WTC11 (cell line): Measurements from ENCODE around the gene ORM1. TPM values are rescaled to one million over a fixed set of nuclear protein-coding genes. Genes with fewer than 3 reads are reported as not detected.

Source experiments
- ATAC-seq: fragments of 200-7000 bp; cut with Tn5 transposase; 2 replicates; pipeline ENCODE4 v1.10.0; 2021; ENCODE audit warnings: mild to moderate bottlenecking, moderate library complexity
- CTCF ChIA-PET: fragments of 300-600 bp; sonication (Branson Sonifier 250); formaldehyde crosslinking; loops from one replicate; lab custom pipeline; 2021; ENCODE audit warnings: antibody characterized with exemption; lab: Charles Lee
- POLR2A ChIA-PET: fragments of 350-600 bp; sonication (Branson Sonifier 250); formaldehyde crosslinking; loops from one replicate; lab custom pipeline; 2021; ENCODE audit warnings: antibody characterized with exemption; lab: Charles Lee
- DNase-seq: peaks from one replicate; pipeline ENCODE4 v3.0.0; 2021; ENCODE audit warnings: low spot score
- H3K27ac Mint-ChIP-seq: 2 replicates; pipeline ENCODE4 v1.8.0; 2021; ENCODE audit warnings: mixed read lengths
- H3K27me3 Mint-ChIP-seq: 2 replicates; pipeline ENCODE4 v1.8.0; 2021; ENCODE audit warnings: low read depth, mild to moderate bottlenecking, moderate library complexity, mixed read lengths
- H3K36me3 Mint-ChIP-seq: 2 replicates; pipeline ENCODE4 v1.8.0; 2021; ENCODE audit warnings: mixed read lengths
- H3K4me1 Mint-ChIP-seq: 2 replicates; pipeline ENCODE4 v1.8.0; 2022; ENCODE audit warnings: mixed read lengths
- H3K4me3 Mint-ChIP-seq: 2 replicates; pipeline ENCODE4 v1.8.0; 2021; ENCODE audit warnings: mild to moderate bottlenecking, moderate library complexity, mixed read lengths
- H3K9me3 Mint-ChIP-seq: 2 replicates; pipeline ENCODE4 v1.8.0; 2021; ENCODE audit warnings: mixed read lengths
- CBFB ChIP-seq: sonication (generic); formaldehyde crosslinking; IDR thresholded peaks from 2 replicates; pipeline ENCODE4 v1.8.1; 2022; ENCODE audit warnings: mild to moderate bottlenecking, low read depth, missing genetic modification reagents
- CREB1 ChIP-seq: sonication (generic); formaldehyde crosslinking; IDR thresholded peaks from 2 replicates; pipeline ENCODE4 v1.8.0; 2023; ENCODE audit warnings: mild to moderate bottlenecking, missing genetic modification reagents
- GRHL2 ChIP-seq: fragments of 250-450 bp; sonication (Bioruptor Pico); IDR thresholded peaks from 2 replicates; pipeline ENCODE4 v1.8.0; 2022; ENCODE audit warnings: mild to moderate bottlenecking, moderate library complexity; ENCODE audit not compliant: insufficient replicate concordance, severe bottlenecking
- HMGA2 ChIP-seq: fragments of 250-450 bp; sonication (Bioruptor Pico); IDR thresholded peaks from 2 replicates; pipeline ENCODE4 v1.4.0; 2021; ENCODE audit warnings: mild to moderate bottlenecking, moderate library complexity
- JUN ChIP-seq: sonication (generic); formaldehyde crosslinking; IDR thresholded peaks from 2 replicates; pipeline ENCODE4 v1.8.0; 2023; ENCODE audit warnings: mild to moderate bottlenecking, missing genetic modification reagents
- KAT7 ChIP-seq: sonication (generic); formaldehyde crosslinking; IDR thresholded peaks from 2 replicates; pipeline ENCODE4 v1.8.1; 2023; ENCODE audit warnings: missing genetic modification reagents, mild to moderate bottlenecking, borderline replicate concordance
- NFYB ChIP-seq: sonication (generic); formaldehyde crosslinking; conservative IDR thresholded peaks from 2 replicates; pipeline ENCODE4 v1.8.0; 2022; ENCODE audit warnings: low read depth, missing genetic modification reagents
- NR3C1 ChIP-seq: sonication (generic); formaldehyde crosslinking; conservative IDR thresholded peaks from 2 replicates; pipeline ENCODE4 v1.8.1; 2023; ENCODE audit warnings: low read depth, mild to moderate bottlenecking, missing genetic modification reagents
- PRRX2 ChIP-seq: fragments of 250-450 bp; sonication (Bioruptor Pico); IDR thresholded peaks from 2 replicates; pipeline ENCODE4 v1.8.0; 2021; ENCODE audit warnings: mild to moderate bottlenecking
- TEAD4 ChIP-seq: sonication (generic); formaldehyde crosslinking; IDR thresholded peaks from 2 replicates; pipeline ENCODE4 v1.8.0; 2022; ENCODE audit warnings: mild to moderate bottlenecking, missing genetic modification reagents
- ZBTB21 ChIP-seq: sonication (generic); formaldehyde crosslinking; IDR thresholded peaks from 2 replicates; pipeline ENCODE4 v1.8.1; 2023; ENCODE audit warnings: mild to moderate bottlenecking, missing genetic modification reagents, borderline replicate concordance
- ZNF232 ChIP-seq: sonication (generic); formaldehyde crosslinking; IDR thresholded peaks from 2 replicates; pipeline ENCODE4 v1.8.0; 2022; ENCODE audit warnings: mild to moderate bottlenecking, missing genetic modification reagents
- ZNF317 ChIP-seq: sonication (generic); formaldehyde crosslinking; IDR thresholded peaks from 2 replicates; pipeline ENCODE4 v1.8.1; 2023; ENCODE audit warnings: low read depth, mild to moderate bottlenecking, moderate library complexity, missing genetic modification reagents, borderline replicate concordance
- ZNF396 ChIP-seq: fragments of 250-450 bp; sonication (Bioruptor Pico); IDR thresholded peaks from 2 replicates; pipeline ENCODE4 v1.8.0; 2021; ENCODE audit warnings: mild to moderate bottlenecking, moderate library complexity, borderline replicate concordance
- ZNF423 ChIP-seq: fragments of 250-450 bp; sonication (Bioruptor Pico); IDR thresholded peaks from 2 replicates; pipeline ENCODE4 v2.1.2; 2022; ENCODE audit warnings: mild to moderate bottlenecking, moderate library complexity
- total RNA-seq: library from RNA; stranded (reverse); gene quantifications from 3 replicates; pipeline ENCODE4 v1.2.3, GENCODE V29; 2021
- TF ChIP-seq, protein P1 (sequence below): sonication (generic); formaldehyde crosslinking; IDR thresholded peaks from 2 replicates; pipeline ENCODE4 v1.8.1; 2022; ENCODE audit warnings: mild to moderate bottlenecking, moderate library complexity, missing genetic modification reagents
- TF ChIP-seq, protein P2 (sequence below): sonication (generic); formaldehyde crosslinking; IDR thresholded peaks from 2 replicates; pipeline ENCODE4 v1.8.1; 2022; ENCODE audit warnings: low read depth, mild to moderate bottlenecking, moderate library complexity, missing genetic modification reagents, borderline replicate concordance
- TF ChIP-seq, protein P3 (sequence below): sonication (generic); formaldehyde crosslinking; IDR thresholded peaks from 2 replicates; pipeline ENCODE4 v1.8.1; 2023; ENCODE audit warnings: mild to moderate bottlenecking, missing genetic modification reagents
- TF ChIP-seq, protein P4 (sequence below): sonication (generic); formaldehyde crosslinking; conservative IDR thresholded peaks from 2 replicates; pipeline ENCODE4 v1.8.1; 2023; ENCODE audit warnings: mild to moderate bottlenecking, low read depth, missing genetic modification reagents, moderate library complexity
- TF ChIP-seq, protein P5 (sequence below): sonication (generic); formaldehyde crosslinking; IDR thresholded peaks from 2 replicates; pipeline ENCODE4 v1.8.1; 2022; ENCODE audit warnings: low read depth, missing genetic modification reagents, borderline replicate concordance
- TF ChIP-seq, protein P6 (sequence below): sonication (generic); formaldehyde crosslinking; IDR thresholded peaks from 2 replicates; pipeline ENCODE4 v1.8.1; 2022; ENCODE audit warnings: missing genetic modification reagents, borderline replicate concordance
- TF ChIP-seq, protein P7 (sequence below): sonication (generic); formaldehyde crosslinking; IDR thresholded peaks from 2 replicates; pipeline ENCODE4 v1.8.1; 2023; ENCODE audit warnings: mild to moderate bottlenecking, missing genetic modification reagents, moderate library complexity
- TF ChIP-seq, protein P8 (sequence below): sonication (generic); formaldehyde crosslinking; IDR thresholded peaks from 2 replicates; pipeline ENCODE4 v1.8.1; 2023; ENCODE audit warnings: mild to moderate bottlenecking, moderate library complexity, missing genetic modification reagents

Gene ORM1
- total RNA-seq, 1 experiment from 2014 or later = 3.9 TPM

DNA sequence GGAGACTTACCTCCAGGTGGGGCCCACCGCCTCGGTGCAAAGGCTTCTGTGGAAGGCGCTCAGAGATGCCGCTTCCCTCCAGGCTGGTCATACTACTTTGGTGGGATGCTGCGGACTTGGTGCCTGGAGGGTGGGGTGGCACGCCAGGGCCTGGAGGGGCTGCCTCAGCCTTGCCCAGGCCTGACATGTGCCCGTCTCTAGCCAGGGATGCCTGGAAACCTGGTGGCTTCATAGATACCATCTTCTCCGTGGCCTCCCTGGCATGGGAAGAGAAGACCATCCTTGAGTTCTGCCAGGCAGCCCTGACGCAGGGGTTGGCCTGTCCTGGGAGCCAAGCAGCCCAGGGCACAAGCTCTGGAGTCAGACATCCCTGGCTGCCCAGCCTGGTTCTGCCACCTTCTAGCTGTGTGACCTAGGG, 35.0 kb downstream of the ORM1 start:
- TF ChIP-seq, protein P1, sequence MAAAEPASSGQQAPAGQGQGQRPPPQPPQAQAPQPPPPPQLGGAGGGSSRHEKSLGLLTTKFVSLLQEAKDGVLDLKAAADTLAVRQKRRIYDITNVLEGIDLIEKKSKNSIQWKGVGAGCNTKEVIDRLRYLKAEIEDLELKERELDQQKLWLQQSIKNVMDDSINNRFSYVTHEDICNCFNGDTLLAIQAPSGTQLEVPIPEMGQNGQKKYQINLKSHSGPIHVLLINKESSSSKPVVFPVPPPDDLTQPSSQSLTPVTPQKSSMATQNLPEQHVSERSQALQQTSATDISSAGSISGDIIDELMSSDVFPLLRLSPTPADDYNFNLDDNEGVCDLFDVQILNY = no peak
- TF ChIP-seq, protein P2, sequence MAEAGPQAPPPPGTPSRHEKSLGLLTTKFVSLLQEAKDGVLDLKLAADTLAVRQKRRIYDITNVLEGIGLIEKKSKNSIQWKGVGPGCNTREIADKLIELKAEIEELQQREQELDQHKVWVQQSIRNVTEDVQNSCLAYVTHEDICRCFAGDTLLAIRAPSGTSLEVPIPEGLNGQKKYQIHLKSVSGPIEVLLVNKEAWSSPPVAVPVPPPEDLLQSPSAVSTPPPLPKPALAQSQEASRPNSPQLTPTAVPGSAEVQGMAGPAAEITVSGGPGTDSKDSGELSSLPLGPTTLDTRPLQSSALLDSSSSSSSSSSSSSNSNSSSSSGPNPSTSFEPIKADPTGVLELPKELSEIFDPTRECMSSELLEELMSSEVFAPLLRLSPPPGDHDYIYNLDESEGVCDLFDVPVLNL (CRISPR knock-in tag) = no peak
- no peak for TF ChIP-seq ZNF396
- no peak for TF ChIP-seq ZNF317 (CRISPR knock-in tag)
- no peak for TF ChIP-seq ZBTB21 (CRISPR knock-in tag)
- TF ChIP-seq JUN (CRISPR knock-in tag) = no peak
- TF ChIP-seq, protein P3, sequence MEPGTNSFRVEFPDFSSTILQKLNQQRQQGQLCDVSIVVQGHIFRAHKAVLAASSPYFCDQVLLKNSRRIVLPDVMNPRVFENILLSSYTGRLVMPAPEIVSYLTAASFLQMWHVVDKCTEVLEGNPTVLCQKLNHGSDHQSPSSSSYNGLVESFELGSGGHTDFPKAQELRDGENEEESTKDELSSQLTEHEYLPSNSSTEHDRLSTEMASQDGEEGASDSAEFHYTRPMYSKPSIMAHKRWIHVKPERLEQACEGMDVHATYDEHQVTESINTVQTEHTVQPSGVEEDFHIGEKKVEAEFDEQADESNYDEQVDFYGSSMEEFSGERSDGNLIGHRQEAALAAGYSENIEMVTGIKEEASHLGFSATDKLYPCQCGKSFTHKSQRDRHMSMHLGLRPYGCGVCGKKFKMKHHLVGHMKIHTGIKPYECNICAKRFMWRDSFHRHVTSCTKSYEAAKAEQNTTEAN = no peak
- TF ChIP-seq CREB1 = no peak
- TF ChIP-seq, protein P4, sequence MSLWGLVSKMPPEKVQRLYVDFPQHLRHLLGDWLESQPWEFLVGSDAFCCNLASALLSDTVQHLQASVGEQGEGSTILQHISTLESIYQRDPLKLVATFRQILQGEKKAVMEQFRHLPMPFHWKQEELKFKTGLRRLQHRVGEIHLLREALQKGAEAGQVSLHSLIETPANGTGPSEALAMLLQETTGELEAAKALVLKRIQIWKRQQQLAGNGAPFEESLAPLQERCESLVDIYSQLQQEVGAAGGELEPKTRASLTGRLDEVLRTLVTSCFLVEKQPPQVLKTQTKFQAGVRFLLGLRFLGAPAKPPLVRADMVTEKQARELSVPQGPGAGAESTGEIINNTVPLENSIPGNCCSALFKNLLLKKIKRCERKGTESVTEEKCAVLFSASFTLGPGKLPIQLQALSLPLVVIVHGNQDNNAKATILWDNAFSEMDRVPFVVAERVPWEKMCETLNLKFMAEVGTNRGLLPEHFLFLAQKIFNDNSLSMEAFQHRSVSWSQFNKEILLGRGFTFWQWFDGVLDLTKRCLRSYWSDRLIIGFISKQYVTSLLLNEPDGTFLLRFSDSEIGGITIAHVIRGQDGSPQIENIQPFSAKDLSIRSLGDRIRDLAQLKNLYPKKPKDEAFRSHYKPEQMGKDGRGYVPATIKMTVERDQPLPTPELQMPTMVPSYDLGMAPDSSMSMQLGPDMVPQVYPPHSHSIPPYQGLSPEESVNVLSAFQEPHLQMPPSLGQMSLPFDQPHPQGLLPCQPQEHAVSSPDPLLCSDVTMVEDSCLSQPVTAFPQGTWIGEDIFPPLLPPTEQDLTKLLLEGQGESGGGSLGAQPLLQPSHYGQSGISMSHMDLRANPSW (CRISPR knock-in tag) = no peak
- TF ChIP-seq HMGA2 = no peak
- TF ChIP-seq GRHL2 (CRISPR knock-in tag) = no peak
- no peak for TF ChIP-seq PRRX2 (CRISPR knock-in tag)
- TF ChIP-seq, protein P5, sequence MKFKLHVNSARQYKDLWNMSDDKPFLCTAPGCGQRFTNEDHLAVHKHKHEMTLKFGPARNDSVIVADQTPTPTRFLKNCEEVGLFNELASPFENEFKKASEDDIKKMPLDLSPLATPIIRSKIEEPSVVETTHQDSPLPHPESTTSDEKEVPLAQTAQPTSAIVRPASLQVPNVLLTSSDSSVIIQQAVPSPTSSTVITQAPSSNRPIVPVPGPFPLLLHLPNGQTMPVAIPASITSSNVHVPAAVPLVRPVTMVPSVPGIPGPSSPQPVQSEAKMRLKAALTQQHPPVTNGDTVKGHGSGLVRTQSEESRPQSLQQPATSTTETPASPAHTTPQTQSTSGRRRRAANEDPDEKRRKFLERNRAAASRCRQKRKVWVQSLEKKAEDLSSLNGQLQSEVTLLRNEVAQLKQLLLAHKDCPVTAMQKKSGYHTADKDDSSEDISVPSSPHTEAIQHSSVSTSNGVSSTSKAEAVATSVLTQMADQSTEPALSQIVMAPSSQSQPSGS (CRISPR knock-in tag) = no peak
- no peak for TF ChIP-seq KAT7
- no peak for TF ChIP-seq CBFB
- TF ChIP-seq, protein P6, sequence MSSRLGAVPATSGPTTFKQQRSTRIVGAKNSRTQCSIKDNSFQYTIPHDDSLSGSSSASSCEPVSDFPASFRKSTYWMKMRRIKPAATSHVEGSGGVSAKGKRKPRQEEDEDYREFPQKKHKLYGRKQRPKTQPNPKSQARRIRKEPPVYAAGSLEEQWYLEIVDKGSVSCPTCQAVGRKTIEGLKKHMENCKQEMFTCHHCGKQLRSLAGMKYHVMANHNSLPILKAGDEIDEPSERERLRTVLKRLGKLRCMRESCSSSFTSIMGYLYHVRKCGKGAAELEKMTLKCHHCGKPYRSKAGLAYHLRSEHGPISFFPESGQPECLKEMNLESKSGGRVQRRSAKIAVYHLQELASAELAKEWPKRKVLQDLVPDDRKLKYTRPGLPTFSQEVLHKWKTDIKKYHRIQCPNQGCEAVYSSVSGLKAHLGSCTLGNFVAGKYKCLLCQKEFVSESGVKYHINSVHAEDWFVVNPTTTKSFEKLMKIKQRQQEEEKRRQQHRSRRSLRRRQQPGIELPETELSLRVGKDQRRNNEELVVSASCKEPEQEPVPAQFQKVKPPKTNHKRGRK (CRISPR knock-in tag) = no peak
- TF ChIP-seq NR3C1 = no peak
- no peaks in the 10 kb centered on the region for H3K27me3 Mint-ChIP-seq
- DNase-seq (no peak), ATAC-seq (no peak)
- H3K27ac Mint-ChIP-seq = no peak overlapping the region
- H3K36me3 Mint-ChIP-seq = peaks cover 46% of the 10 kb centered on the region
- no peaks in the 10 kb centered on the region for H3K4me1 Mint-ChIP-seq
- H3K4me3 Mint-ChIP-seq = no peak overlapping the region
- H3K9me3 Mint-ChIP-seq = no peaks in the 10 kb centered on the region
- CTCF ChIA-PET = no interaction called here
- POLR2A ChIA-PET = no interaction called here

DNA sequence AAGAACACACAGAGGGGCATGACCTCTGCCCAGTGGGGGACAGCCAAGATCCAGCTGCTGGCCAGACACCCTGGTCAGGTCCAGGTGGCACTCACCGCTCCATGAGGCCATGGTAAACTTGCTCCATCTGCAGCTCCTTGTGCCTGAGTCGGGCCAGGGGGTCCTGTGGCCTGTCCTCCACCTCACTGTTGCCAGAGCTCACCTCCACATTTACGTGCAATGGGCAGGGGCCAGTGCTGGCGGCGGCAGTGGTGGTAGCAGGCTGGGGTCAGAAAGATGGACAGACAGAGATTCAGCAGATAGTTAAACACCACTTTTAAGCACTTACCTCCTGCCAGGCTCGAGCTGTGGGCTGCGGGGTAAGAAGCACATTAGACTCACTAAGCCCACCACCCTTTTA, 36.9 kb downstream of the ORM1 start:
- POLR2A ChIA-PET = no interaction called here
- TF ChIP-seq ZNF423 (no peak), NFYB (CRISPR knock-in tag) (no peak), ZNF232 (CRISPR knock-in tag) (no peak), TEAD4 (no peak)
- TF ChIP-seq, protein P5 (CRISPR knock-in tag) = no peak
- TF ChIP-seq, protein P7, sequence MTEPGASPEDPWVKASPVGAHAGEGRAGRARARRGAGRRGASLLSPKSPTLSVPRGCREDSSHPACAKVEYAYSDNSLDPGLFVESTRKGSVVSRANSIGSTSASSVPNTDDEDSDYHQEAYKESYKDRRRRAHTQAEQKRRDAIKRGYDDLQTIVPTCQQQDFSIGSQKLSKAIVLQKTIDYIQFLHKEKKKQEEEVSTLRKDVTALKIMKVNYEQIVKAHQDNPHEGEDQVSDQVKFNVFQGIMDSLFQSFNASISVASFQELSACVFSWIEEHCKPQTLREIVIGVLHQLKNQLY (CRISPR knock-in tag) = no peak
- TF ChIP-seq, protein P8, sequence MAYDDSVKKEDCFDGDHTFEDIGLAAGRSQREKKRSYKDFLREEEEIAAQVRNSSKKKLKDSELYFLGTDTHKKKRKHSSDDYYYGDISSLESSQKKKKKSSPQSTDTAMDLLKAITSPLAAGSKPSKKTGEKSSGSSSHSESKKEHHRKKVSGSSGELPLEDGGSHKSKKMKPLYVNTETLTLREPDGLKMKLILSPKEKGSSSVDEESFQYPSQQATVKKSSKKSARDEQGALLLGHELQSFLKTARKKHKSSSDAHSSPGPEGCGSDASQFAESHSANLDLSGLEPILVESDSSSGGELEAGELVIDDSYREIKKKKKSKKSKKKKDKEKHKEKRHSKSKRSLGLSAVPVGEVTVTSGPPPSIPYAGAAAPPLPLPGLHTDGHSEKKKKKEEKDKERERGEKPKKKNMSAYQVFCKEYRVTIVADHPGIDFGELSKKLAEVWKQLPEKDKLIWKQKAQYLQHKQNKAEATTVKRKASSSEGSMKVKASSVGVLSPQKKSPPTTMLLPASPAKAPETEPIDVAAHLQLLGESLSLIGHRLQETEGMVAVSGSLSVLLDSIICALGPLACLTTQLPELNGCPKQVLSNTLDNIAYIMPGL = no peak

More for the DNA sequence above, 36.9 kb downstream of the ORM1 start:
- no peak overlapping the region for H3K4me3 Mint-ChIP-seq
- H3K36me3 Mint-ChIP-seq = peaks cover 51% of the 10 kb centered on the region
- ATAC-seq (no peak), DNase-seq (no peak)
- no peaks in the 10 kb centered on the region for H3K27me3 Mint-ChIP-seq
- no peaks in the 10 kb centered on the region for H3K4me1 Mint-ChIP-seq
- no peak overlapping the region for H3K27ac Mint-ChIP-seq
- CTCF ChIA-PET = no interaction called here
- H3K9me3 Mint-ChIP-seq = no peaks in the 10 kb centered on the region
